Aorta (tissue), 5 donors: ENCODE measurements around the gene SCTR. TPM values are rescaled to one million over a fixed set of nuclear protein-coding genes. Genes with fewer than 3 reads are reported as not detected.
A peak's percentile ranks its signal among the peaks of the same experiment; 100 is the strongest.

ENCODE experiments used
- ATAC-seq: fragments of 200-7000 bp; cut with Tn5 transposase; one replicate; pipeline ENCODE4 v1.9.1; 2022; ENCODE audit warnings: moderate library complexity; ENCODE audit not compliant: low FRiP score
- DNase-seq, 2 donors: peaks; one replicate each; pipeline ENCODE4 v3.0.0-alpha.2; 2020
- H3K27ac ChIP-seq, 2 donors: one replicate each; pipeline ENCODE4 v1.5.1; 2013; ENCODE audit warnings: low read length in 2 of 2, mild to moderate bottlenecking in 2 of 2, moderate library complexity in 2 of 2, control low read depth in 1 of 2, inconsistent platforms in 1 of 2, low read depth in 1 of 2
- H3K27me3 ChIP-seq, 2 donors: one replicate each; pipeline ENCODE4 v1.6.1; 2013; ENCODE audit warnings: control low read depth in 1 of 2, low read length in 1 of 2, mild to moderate bottlenecking in 1 of 2, moderate library complexity in 1 of 2; ENCODE audit not compliant: insufficient read depth in 2 of 2, control insufficient read depth in 1 of 2
- H3K36me3 ChIP-seq, 2 donors: one replicate each; pipeline ENCODE4 v1.6.1; 2013; ENCODE audit warnings: control low read depth in 1 of 2, low read length in 1 of 2, mild to moderate bottlenecking in 1 of 2; ENCODE audit not compliant: insufficient read depth in 2 of 2, control insufficient read depth in 1 of 2
- H3K4me1 ChIP-seq, 2 donors: one replicate each; pipeline ENCODE4 v1.6.1; 2013; ENCODE audit warnings: low read length in 2 of 2, control low read depth in 1 of 2, mild to moderate bottlenecking in 1 of 2, moderate library complexity in 1 of 2; ENCODE audit not compliant: insufficient read depth in 2 of 2, control insufficient read depth in 1 of 2
- H3K4me3 ChIP-seq, 2 donors: one replicate each; pipeline ENCODE4 v1.5.1; 2013; ENCODE audit warnings: low read length in 2 of 2, control low read depth in 1 of 2, mild to moderate bottlenecking in 1 of 2
- H3K9me3 ChIP-seq: one replicate; pipeline ENCODE4 v1.6.1; 2013; ENCODE audit warnings: mild to moderate bottlenecking, low read length; ENCODE audit not compliant: control insufficient read depth
- WGBS, 2 donors: extraction: QIAGEN DNeasy Blood & Tissue Kit; methylation state at CpG; one replicate each; pipeline ENCODE4 v1.1.7; 2013; 5-methylcytosine and 5-hydroxymethylcytosine counted together
- intact Hi-C, 2 donors: fragments of 100-400 bp; cut with DNase I; formaldehyde crosslinking; loops; one replicate each; pipeline versions ENCODE4 v1.14.2 to v1.15.0; 2022
- polyA plus RNA-seq, 2 donors: library from polyadenylated mRNA; stranded (reverse); fragments of 200-250 nt; gene quantifications; one replicate each; pipeline ENCODE4 v1.2.3, GENCODE V29; 2013
- total RNA-seq, 2 donors: library from RNA; stranded (reverse); fragmentation: NEBNext Ultra II Directional; extraction: Animal tissue kit (Norgen Biotek cat#: 25700); gene quantifications; one replicate each; pipeline ENCODE4 v1.2.1, GENCODE V29; 2021
- donor health status: healthy with polysubstance abuse.
- donor health status: Bipolar disorder and iron deficiency.
- donor health status: DM: no; HTN: no; CAD: no.
- donor health status: DM: no; HTN: no; CAD: no.
- donor health status: DM: yes; HTN: yes; CAD: no.

Gene SCTR
- total and polyA plus RNA-seq, 4 donors, result 0.13 TPM; not detected in 3

DNA sequence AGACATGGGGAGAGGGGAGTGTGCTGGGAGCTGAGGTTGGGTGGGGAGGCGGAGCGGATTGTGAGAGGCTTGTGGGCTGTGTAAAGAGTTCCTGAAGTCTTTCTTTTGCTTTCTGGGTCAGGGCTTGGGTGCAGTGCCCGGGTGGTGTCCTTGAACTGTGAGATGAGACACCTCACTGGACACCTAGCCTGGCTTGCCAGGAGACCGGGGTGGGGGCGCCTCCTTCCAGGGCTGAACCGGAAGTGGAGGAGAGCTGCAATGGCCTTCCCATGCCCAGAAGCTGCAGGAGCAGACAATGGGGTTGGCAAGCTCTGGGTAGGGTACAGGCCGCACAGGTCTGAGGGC, 88.4 kb downstream of the SCTR start:
- WGBS, 2 donors, result 82 to 92% methylated on average over 7 of the region's 7 CpGs
- Histone ChIP-seq H3K36me3 (no peaks in the 10 kb centered on the region), H3K4me1 (no peaks in the 10 kb centered on the region), H3K9me3 (no peaks in the 10 kb centered on the region), H3K27me3 (no peaks in the 10 kb centered on the region), H3K27ac (no peak overlapping the region), H3K4me3 (no peak overlapping the region)
- DNase-seq (no peak), ATAC-seq (no peak)
- intact Hi-C loops, result no loop called here

DNA sequence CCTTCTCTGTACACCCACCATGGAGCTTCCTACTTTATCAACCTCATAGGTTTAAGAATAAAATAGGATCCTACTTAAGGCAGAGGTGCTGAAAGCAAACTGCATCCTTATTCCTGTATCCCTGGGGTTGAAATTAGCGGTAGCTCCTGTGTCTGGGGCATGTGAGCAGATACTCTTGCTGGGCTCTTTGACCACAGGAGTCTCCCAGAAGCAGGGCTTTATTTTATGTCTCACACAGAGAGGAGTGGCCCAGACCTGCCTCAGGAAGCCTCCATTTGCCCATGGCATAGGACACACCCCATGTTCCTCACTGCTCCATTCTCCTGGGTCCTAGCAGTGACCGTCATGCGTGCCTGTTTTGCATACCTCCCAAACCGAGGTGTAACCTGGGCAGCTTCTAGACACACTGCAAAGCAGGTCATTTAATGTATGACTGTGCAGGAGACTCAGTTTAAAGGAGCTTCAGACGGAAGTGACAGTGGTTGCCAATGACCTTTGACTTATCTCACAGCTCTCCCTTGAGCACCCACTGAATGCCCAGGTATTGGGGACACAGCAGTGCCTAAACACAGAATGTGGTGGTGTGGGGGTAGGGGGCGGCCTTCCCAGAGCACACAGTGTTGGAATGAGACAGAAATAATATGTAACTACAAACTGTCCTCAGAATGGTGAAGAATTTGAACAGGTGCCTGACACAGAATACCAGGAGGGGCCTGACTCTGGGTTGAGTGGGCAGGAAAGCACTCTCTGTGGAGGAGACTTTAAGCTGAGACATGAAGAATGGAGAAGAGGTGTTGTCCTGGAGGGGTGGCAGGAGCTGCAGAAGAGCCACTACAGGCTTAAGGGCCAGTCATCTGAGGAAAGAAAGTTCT, 89.0 kb downstream of the SCTR start:
- WGBS, 2 donors, result 91% methylated on average over 6 of the region's 6 CpGs

DNA sequence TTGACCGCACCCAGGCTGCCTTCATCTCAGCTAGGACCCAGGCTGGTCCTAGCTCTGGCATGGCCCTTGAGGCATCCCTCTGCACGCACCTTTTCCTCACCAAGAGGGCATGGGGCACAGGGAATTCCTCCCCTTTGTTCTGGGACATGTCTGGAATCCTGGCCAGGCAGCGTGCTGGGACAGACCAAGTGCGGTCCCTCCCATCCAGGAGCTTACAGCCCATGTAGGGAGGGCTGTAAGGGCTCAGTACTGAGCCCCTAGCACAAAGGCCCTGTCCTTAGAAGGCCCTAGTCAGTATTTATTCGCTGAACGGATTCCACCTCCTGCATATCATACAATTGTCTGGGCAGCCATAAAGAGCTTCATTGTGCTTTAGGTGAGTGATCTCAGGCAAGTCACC, 89.6 kb downstream of the SCTR start:
- Histone ChIP-seq H3K9me3 (no peaks in the 10 kb centered on the region), H3K4me1 (no peaks in the 10 kb centered on the region), H3K27me3 (no peaks in the 10 kb centered on the region), H3K36me3 (no peaks in the 10 kb centered on the region), H3K4me3 (no peak overlapping the region), H3K27ac (no peak overlapping the region)
- ATAC-seq (no peak), DNase-seq (no peak)
- intact Hi-C loops, result no loop called here
- WGBS, 2 donors, result 90 to 92% methylated on average over 6 of the region's 6 CpGs

More for the DNA sequence above, 89.0 kb downstream of the SCTR start:
- no peaks in the 10 kb centered on the region for H3K4me1 ChIP-seq
- DNase-seq (no peak), ATAC-seq (no peak)
- no peak overlapping the region for H3K4me3 ChIP-seq
- no peaks in the 10 kb centered on the region for H3K27me3 ChIP-seq
- no peaks in the 10 kb centered on the region for H3K9me3 ChIP-seq
- intact Hi-C loops, result no loop called here
- H3K27ac ChIP-seq, result no peak overlapping the region
- H3K36me3 ChIP-seq, result no peaks in the 10 kb centered on the region

DNA sequence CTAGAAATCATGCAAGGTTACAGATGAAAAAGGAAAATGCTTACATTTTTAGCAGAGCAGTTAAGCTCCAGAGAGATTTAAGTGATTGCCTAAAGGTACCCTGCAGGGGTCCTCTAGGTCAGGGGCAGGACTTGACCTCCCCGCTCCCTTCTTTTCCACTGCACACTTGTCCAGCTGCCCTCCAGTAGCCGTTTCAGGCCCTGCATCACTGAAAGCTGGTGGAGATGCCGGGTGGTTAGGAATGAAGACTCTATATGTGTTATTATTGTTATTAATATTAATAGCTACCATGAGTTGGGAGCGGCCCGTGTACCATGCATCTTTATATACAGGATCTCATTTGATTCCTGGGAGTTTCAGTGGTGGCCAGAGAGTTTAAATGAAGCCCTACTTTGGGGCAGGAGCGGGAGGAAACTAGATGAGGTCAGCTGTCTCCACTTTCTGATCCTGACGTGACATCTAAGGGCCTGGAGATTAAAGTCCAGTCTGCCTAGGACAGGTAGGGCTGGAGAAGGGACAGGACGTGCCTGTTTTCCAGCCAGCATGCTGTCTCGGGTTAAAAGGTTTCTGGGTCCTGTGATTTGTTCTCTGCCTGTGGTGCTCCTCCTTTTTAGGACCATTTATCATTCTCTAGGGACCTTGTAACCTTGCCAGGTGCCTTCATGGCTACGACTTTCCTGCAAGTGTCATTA, 90.5 kb downstream of the SCTR start:
- ATAC-seq (no peak), DNase-seq (no peak)
- no peak overlapping the region for H3K4me3 ChIP-seq
- no peaks in the 10 kb centered on the region for H3K9me3 ChIP-seq
- H3K4me1 ChIP-seq, result no peaks in the 10 kb centered on the region
- no peaks in the 10 kb centered on the region for H3K27me3 ChIP-seq
- no peaks in the 10 kb centered on the region for H3K36me3 ChIP-seq
- intact Hi-C loops, result no loop called here
- H3K27ac ChIP-seq, result no peak overlapping the region
- WGBS, 2 donors, result 85% methylated on average over 10 of the region's 10 CpGs

DNA sequence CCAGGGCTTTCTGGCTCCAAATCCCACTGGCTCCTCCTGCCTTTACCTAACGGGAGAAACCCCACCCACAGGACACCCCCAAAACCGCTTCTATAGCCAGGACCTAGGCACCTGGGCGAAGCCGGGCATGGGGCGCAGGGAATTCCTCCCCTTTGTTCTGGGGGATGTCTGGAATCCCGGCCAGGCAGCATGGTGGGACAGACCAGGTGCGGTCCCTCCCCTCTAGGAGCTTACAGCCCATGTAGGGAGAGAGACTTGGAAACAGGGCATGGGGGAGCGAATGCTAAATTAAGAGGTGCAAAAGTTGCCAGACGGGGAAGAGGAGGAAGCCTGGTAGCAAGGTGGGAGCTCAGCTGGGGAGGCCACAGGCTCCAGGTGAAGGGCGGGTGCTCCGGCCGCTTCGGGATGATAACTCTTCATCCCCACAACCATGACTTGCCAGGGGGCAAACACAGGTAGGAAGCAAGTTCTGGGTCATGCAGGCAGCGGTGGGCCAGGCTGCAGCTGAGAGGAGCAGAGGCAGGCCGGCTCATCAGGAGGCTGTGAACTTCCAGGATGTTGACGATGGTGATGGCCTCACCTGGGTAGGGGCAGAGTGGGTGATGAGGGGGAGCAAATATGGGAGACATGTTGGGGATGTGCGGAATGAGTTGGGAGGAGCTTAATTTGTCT, 91.3 kb downstream of the SCTR start:
- Histone ChIP-seq H3K4me1 (no peaks in the 10 kb centered on the region), H3K27me3 (no peaks in the 10 kb centered on the region), H3K27ac (no peak overlapping the region), H3K4me3 (no peak overlapping the region), H3K36me3 (no peaks in the 10 kb centered on the region), H3K9me3 (no peaks in the 10 kb centered on the region)
- DNase-seq (no peak), ATAC-seq (no peak)
- WGBS, 2 donors, result 94 to 98% methylated on average over 17 of the region's 17 CpGs
- intact Hi-C loops, result no loop called here

DNA sequence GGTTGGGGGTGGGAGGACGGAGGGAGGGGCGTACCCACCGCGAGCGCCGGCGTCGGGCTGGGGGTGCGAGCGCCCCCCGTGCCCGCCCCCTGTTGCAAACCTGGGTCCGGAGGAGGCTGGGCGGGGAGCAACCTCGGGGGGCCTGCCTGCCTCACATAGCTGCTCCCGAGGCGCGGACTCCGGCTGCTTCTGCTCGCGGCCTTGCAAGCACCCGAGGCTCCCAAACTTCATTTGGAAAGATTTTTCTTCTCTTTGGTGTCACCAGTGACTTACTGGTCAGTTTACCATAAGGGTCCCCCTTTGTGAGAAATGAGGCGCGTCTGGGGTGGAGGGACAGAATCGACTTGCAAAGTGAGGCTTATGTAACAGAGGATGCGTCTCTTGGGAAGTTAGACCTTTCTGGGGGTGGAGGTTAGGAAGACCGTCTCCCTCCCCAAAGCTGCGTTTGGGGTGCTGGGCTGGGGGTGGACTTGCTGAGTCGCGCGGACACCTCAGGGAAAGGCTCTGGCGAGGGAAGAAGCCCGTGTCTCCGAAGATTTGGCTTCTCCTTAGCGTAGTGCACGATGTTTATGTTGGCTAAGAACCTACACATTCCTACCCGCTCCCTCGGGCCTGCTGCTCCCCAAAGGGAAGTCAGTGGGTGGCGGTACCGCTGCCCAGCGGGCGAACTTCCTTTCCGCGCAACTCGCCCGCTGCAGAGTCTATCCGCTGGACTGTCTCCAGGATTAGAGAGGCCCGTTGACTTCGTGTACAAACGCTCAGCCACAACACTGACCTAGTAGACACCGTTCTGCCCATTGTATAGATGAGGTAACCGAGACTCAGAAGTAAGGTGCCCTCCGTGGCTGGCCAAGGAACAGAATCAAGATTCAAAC, 92.1 kb downstream of the SCTR start:
- ATAC-seq, result no peak
- H3K9me3 ChIP-seq, result no peaks in the 10 kb centered on the region
- H3K4me1 ChIP-seq, result no peaks in the 10 kb centered on the region
- peak overlapping the region; percentile 50 to 54 for H3K4me3 ChIP-seq
- intact Hi-C loops, result loop anchor here in 1 of 2 donors (2.0 kb wide), 1 partner anchor 37 kb away; no protein-coding TSS in a partner anchor
- no peak overlapping the region for H3K27ac ChIP-seq
- 2 to 3% methylated on average over 46 to 53 of the region's 53 CpGs for WGBS, 2 donors
- H3K36me3 ChIP-seq, result no peaks in the 10 kb centered on the region
- DNase-seq, result peak; percentile 77 to 82
- no peaks in the 10 kb centered on the region for H3K27me3 ChIP-seq

GRCh38 chr2:119431155-119431975, 92.9 kb downstream of the SCTR start, which contains the start of gene TMEM37:
Gene TMEM37 (plus strand): TSS chr2:119431854. CDS start chr2:119431904, 50 bp downstream.
- Histone ChIP-seq H3K27ac (no peak within 1 kb of the TSS), H3K36me3 (no peaks in the 10 kb centered on the region), H3K4me1 (no peaks in the 10 kb centered on the region), H3K9me3 (no peaks in the 10 kb centered on the region), H3K27me3 (no peaks in the 10 kb centered on the region), H3K4me3 (peak within 1 kb of the TSS; percentile 50 to 54)
- intact Hi-C loops, result loop anchor here in 1 of 2 donors (2.0 kb wide), 1 partner anchor 37 kb away; no protein-coding TSS in a partner anchor
- peak; percentile 82 to 91 for DNase-seq
- WGBS, 2 donors, result 5 to 6% methylated on average over 62 to 72 of the region's 72 CpGs
- peak; percentile 79 for ATAC-seq
